H9 (cell line): ENCODE data around the gene RNF40. TPM values are rescaled to one million over a fixed set of nuclear protein-coding genes. Genes with fewer than 3 reads are reported as not detected.

Experiments used
- DNase-seq: peaks from one replicate; pipeline ENCODE4 v3.0.0-alpha.2; 2017
- H2AFZ ChIP-seq: one replicate; pipeline ENCODE4 v1.6.1; 2013; ENCODE audit warnings: mild to moderate bottlenecking, low read length, control low read depth, moderate library complexity
- H2AK5ac ChIP-seq: 2 replicates; pipeline ENCODE4 v1.6.1; 2013; ENCODE audit warnings: low read length, control low read depth, mixed read lengths; ENCODE audit not compliant: insufficient read length
- H2BK120ac ChIP-seq: one replicate; pipeline ENCODE4 v1.6.1; 2013; ENCODE audit warnings: low read depth, mild to moderate bottlenecking, low read length, control low read depth, inconsistent platforms; ENCODE audit not compliant: poor library complexity, severe bottlenecking
- H2BK12ac ChIP-seq: 2 replicates; pipeline ENCODE4 v1.6.1; 2013; ENCODE audit warnings: low read length, control low read depth, mixed read lengths, low read depth; ENCODE audit not compliant: insufficient read length
- H2BK15ac ChIP-seq: 2 replicates; pipeline ENCODE4 v1.6.1; 2013; ENCODE audit warnings: low read depth, low read length, control low read depth
- H2BK20ac ChIP-seq: one replicate; pipeline ENCODE4 v1.6.1; 2013; ENCODE audit warnings: low read depth, mild to moderate bottlenecking, low read length, control low read depth, inconsistent platforms; ENCODE audit not compliant: poor library complexity, severe bottlenecking
- H2BK5ac ChIP-seq: 2 replicates; pipeline ENCODE4 v1.6.1; 2013; ENCODE audit warnings: low read length, control low read depth, mixed read lengths; ENCODE audit not compliant: insufficient read length
- H3K14ac ChIP-seq: 2 replicates; pipeline ENCODE4 v1.6.1; 2013; ENCODE audit warnings: low read length, control low read depth; ENCODE audit not compliant: insufficient read depth
- H3K18ac ChIP-seq: 2 replicates; pipeline ENCODE4 v1.6.1; 2013; ENCODE audit warnings: low read depth, mild to moderate bottlenecking, mixed read lengths, low read length, control low read depth; ENCODE audit not compliant: insufficient read length
- H3K23ac ChIP-seq: 2 replicates; pipeline ENCODE4 v1.6.1; 2013; ENCODE audit warnings: low read length, control low read depth, mixed read lengths, low read depth; ENCODE audit not compliant: insufficient read length
- H3K23me2 ChIP-seq: 2 replicates; pipeline ENCODE4 v1.6.1; 2013; ENCODE audit warnings: low read depth, mild to moderate bottlenecking, mixed read lengths, low read length, control low read depth; ENCODE audit not compliant: insufficient read length, poor library complexity, severe bottlenecking
- H3K27ac ChIP-seq: 2 replicates; pipeline ENCODE4 v1.5.1; 2013; ENCODE audit warnings: low read length, control low read depth, mixed read lengths, low read depth; ENCODE audit not compliant: insufficient read length
- H3K27me3 ChIP-seq: 2 replicates; pipeline ENCODE4 v1.6.1; 2013; ENCODE audit warnings: low read length, control low read depth, inconsistent platforms; ENCODE audit not compliant: insufficient read depth
- H3K4ac ChIP-seq: 2 replicates; pipeline ENCODE4 v1.6.1; 2013; ENCODE audit warnings: low read depth, mild to moderate bottlenecking, control low read depth, inconsistent platforms, low read length, moderate library complexity
- H3K4me1 ChIP-seq: 2 replicates; pipeline ENCODE4 v1.6.1; 2013; ENCODE audit warnings: low read length, control low read depth, inconsistent platforms; ENCODE audit not compliant: insufficient read depth
- H3K4me2 ChIP-seq: 2 replicates; pipeline ENCODE4 v1.6.1; 2013; ENCODE audit warnings: low read length, control low read depth, mixed read lengths; ENCODE audit not compliant: insufficient read length, insufficient read depth
- H3K56ac ChIP-seq: 2 replicates; pipeline ENCODE4 v1.6.1; 2013; ENCODE audit warnings: low read depth, mild to moderate bottlenecking, mixed read lengths, low read length, control low read depth; ENCODE audit not compliant: insufficient read length
- H3K79me1 ChIP-seq: 2 replicates; pipeline ENCODE4 v1.6.1; 2013; ENCODE audit warnings: low read depth, mild to moderate bottlenecking, moderate library complexity, low read length, control low read depth, inconsistent platforms; ENCODE audit not compliant: insufficient read depth, poor library complexity, severe bottlenecking
- H3K79me2 ChIP-seq: 2 replicates; pipeline ENCODE4 v1.6.1; 2013; ENCODE audit warnings: low read length, control low read depth, inconsistent platforms; ENCODE audit not compliant: insufficient read depth
- H3K9ac ChIP-seq: 2 replicates; pipeline ENCODE4 v1.6.1; 2013; ENCODE audit warnings: low read length, control low read depth, mixed read lengths; ENCODE audit not compliant: insufficient read length; ENCODE audit errors: extremely low read depth
- H3K9me3 ChIP-seq: one replicate; pipeline ENCODE4 v1.6.1; 2013; ENCODE audit warnings: low read depth, low read length, inconsistent platforms; ENCODE audit not compliant: control insufficient read depth
- H3T11ph ChIP-seq: one replicate; pipeline ENCODE4 v1.6.1; 2013; ENCODE audit warnings: mild to moderate bottlenecking, low read length, control low read depth, inconsistent platforms
- H4K20me1 ChIP-seq: one replicate; pipeline ENCODE4 v1.6.1; 2013; ENCODE audit not compliant: control insufficient read depth, insufficient read length, insufficient read depth
- H4K5ac ChIP-seq: 2 replicates; pipeline ENCODE4 v1.6.1; 2013; ENCODE audit warnings: low read depth, mild to moderate bottlenecking, mixed read lengths, low read length, control low read depth; ENCODE audit not compliant: insufficient read length
- H4K8ac ChIP-seq: replicated peaks from 2 replicates; pipeline ENCODE4 v1.6.1; 2013; ENCODE audit warnings: low read length, control low read depth, mixed read lengths, low read depth; ENCODE audit not compliant: insufficient read length
- H4K91ac ChIP-seq: 2 replicates; pipeline ENCODE4 v1.6.1; 2013; ENCODE audit warnings: low read depth, mild to moderate bottlenecking, moderate library complexity, mixed read lengths, low read length, control low read depth; ENCODE audit not compliant: insufficient read length
- H3K27ac Mint-ChIP-seq, 3 experiments: 2 replicates in 2 of 3; 3 replicates in 1 of 3; pipeline ENCODE4 v1.8.0; 2020 to 2021; ENCODE audit warnings: mixed read lengths in 3 of 3, mild to moderate bottlenecking in 1 of 3, moderate library complexity in 1 of 3
- H3K27me3 Mint-ChIP-seq: 2 replicates; pipeline ENCODE4 v1.8.0; 2021; ENCODE audit warnings: low read depth, mild to moderate bottlenecking, moderate library complexity, mixed read lengths
- H3K36me3 Mint-ChIP-seq, 3 experiments: 2 replicates in 2 of 3; 3 replicates in 1 of 3; pipeline ENCODE4 v1.8.0; 2020 to 2021; ENCODE audit warnings: low read depth in 3 of 3, mixed read lengths in 3 of 3; ENCODE audit not compliant: insufficient read depth in 1 of 3
- H3K4me1 Mint-ChIP-seq, 2 experiments: 2 replicates each; pipeline ENCODE4 v1.8.0; 2020; ENCODE audit warnings: mixed read lengths in 2 of 2
- H3K4me3 Mint-ChIP-seq, 2 experiments: 2 replicates in 1 of 2; 3 replicates in 1 of 2; pipeline ENCODE4 v1.8.0; 2020 to 2021; ENCODE audit warnings: mild to moderate bottlenecking in 2 of 2, mixed read lengths in 2 of 2, moderate library complexity in 1 of 2
- H3K9me3 Mint-ChIP-seq, 2 experiments: 2 replicates in 1 of 2; 3 replicates in 1 of 2; pipeline ENCODE4 v1.8.0; 2020; ENCODE audit warnings: mild to moderate bottlenecking in 2 of 2, mixed read lengths in 2 of 2, moderate library complexity in 1 of 2
- WGBS: extraction: QIAGEN DNeasy Blood & Tissue Kit; methylation state at CpG from one replicate; pipeline ENCODE4 v1.1.7; 2013; ENCODE audit warnings: missing lambda C conversion rate, low lambda C conversion rate, mixed read lengths; ENCODE audit not compliant: insufficient read length; ENCODE audit errors: extremely low coverage; 5-methylcytosine and 5-hydroxymethylcytosine counted together
- total RNA-seq: library from RNA; stranded (reverse); gene quantifications from 2 replicates; pipeline ENCODE4 v1.2.1, GENCODE V29; 2021
- TF ChIP-seq, protein P1 (sequence below): fragments of 200-600 bp; sonication (generic); conservative IDR thresholded peaks from 3 replicates; pipeline ENCODE4 v1.8.0; 2021; ENCODE audit warnings: antibody characterized with exemption, mild to moderate bottlenecking

RNF40 gene
- total RNA-seq, 1 experiment from 2014 or later = 103 TPM

GRCh38 chr16:30748634-30749445 is 13.3 kb upstream of the RNF40 start:
- H2BK15ac ChIP-seq = no peak overlapping the region
- peaks cover 6 to 46% (median 28%) of the 10 kb centered on the region in 3 experiments; a peak in 6 of 7 replicates for H3K36me3 Mint-ChIP-seq
- H3K4me3 Mint-ChIP-seq = peak overlapping the region; percentile 97
- no peak overlapping the region for H2BK12ac ChIP-seq
- H3K27me3 Mint-ChIP-seq = no peaks in the 10 kb centered on the region
- H2AFZ ChIP-seq = no peak overlapping the region
- H3K23ac ChIP-seq = no peak overlapping the region
- no peaks in the 10 kb centered on the region for H4K20me1 ChIP-seq
- peaks cover 7 to 16% of the 10 kb centered on the region in 2 experiments for H3K4me1 Mint-ChIP-seq
- no peak overlapping the region for H4K5ac ChIP-seq
- no peak overlapping the region for H3K18ac ChIP-seq
- no peak overlapping the region for H3K56ac ChIP-seq
- TF ChIP-seq, protein P1, sequence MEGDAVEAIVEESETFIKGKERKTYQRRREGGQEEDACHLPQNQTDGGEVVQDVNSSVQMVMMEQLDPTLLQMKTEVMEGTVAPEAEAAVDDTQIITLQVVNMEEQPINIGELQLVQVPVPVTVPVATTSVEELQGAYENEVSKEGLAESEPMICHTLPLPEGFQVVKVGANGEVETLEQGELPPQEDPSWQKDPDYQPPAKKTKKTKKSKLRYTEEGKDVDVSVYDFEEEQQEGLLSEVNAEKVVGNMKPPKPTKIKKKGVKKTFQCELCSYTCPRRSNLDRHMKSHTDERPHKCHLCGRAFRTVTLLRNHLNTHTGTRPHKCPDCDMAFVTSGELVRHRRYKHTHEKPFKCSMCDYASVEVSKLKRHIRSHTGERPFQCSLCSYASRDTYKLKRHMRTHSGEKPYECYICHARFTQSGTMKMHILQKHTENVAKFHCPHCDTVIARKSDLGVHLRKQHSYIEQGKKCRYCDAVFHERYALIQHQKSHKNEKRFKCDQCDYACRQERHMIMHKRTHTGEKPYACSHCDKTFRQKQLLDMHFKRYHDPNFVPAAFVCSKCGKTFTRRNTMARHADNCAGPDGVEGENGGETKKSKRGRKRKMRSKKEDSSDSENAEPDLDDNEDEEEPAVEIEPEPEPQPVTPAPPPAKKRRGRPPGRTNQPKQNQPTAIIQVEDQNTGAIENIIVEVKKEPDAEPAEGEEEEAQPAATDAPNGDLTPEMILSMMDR = no peak
- no peak overlapping the region for H4K8ac ChIP-seq
- H3K14ac ChIP-seq = no peak overlapping the region
- H2AK5ac ChIP-seq = no peak overlapping the region
- H3K4me2 ChIP-seq = peak overlapping the region; percentile 33
- H3K27ac ChIP-seq = no peak overlapping the region
- H3K27me3 ChIP-seq = no peaks in the 10 kb centered on the region
- H3K79me2 ChIP-seq = peaks cover 4% of the 10 kb centered on the region; the same call in 1 of the 2 replicates
- peak overlapping the region; percentile 72 for H3K9ac ChIP-seq
- H3K23me2 ChIP-seq = peaks cover 5% of the 10 kb centered on the region
- no peak overlapping the region for H2BK20ac ChIP-seq
- no peaks in the 10 kb centered on the region for H3K9me3 ChIP-seq
- H3T11ph ChIP-seq = no peak overlapping the region
- no peak overlapping the region for H2BK120ac ChIP-seq
- H3K79me1 ChIP-seq = peaks cover 2% of the 10 kb centered on the region
- no peak overlapping the region for H2BK5ac ChIP-seq
- H3K9me3 Mint-ChIP-seq = peaks cover 0 to 1% of the 10 kb centered on the region in 2 experiments; a peak in 1 of 5 replicates
- H3K4ac ChIP-seq = no peak overlapping the region
- H3K4me1 ChIP-seq = no peaks in the 10 kb centered on the region
- H4K91ac ChIP-seq = no peak overlapping the region
- peak; percentile 57 for DNase-seq
- WGBS = no CpG with 5 or more reads among the region's 36 CpGs
- H3K27ac Mint-ChIP-seq = peak overlapping the region; percentile 94 to 98 (median 96); a peak in 6 of 7 replicates
